AML-193 (cell line): ENCODE measurements around the gene HAGH.

ENCODE experiments used
- DNase-seq, 2 experiments: peaks; one replicate each; lab custom pipeline; 2025; lab: John Stamatoyannopoulos, UW

Gene HAGH

GRCh38 chr16:1773703-1774447 lies 52.8 kb downstream of the HAGH start:
- peak; percentile 10 to 20 for DNase-seq

- peak; percentile 51 to 58 for DNase-seq
Observed at GRCh38 chr16:1772908-1773702, 53.5 kb downstream of the HAGH start, which contains the start of gene MRPS34. Gene MRPS34, minus strand, starts transcription at chr16:1773134. Its CDS starts 15 bp downstream, at chr16:1773119.

GRCh38 chr16:1772362-1772907 lies 54.2 kb downstream of the HAGH start, which contains the start of gene EME2:
Gene EME2, plus strand, starts transcription at chr16:1772810. Its CDS starts 418 bp downstream, at chr16:1773228.
- DNase-seq, result no peak

- no peak for DNase-seq
Observed at GRCh38 chr16:1771864-1772361, 54.7 kb downstream of the HAGH start.

GRCh38 chr16:1771188-1771863 lies 55.3 kb downstream of the HAGH start, which contains the start of gene NME3:
Gene NME3, minus strand, starts transcription at chr16:1771543. Its CDS starts 9 bp downstream, at chr16:1771534.
- peak; percentile 41 to 58 for DNase-seq

- DNase-seq, result no peak
Observed at GRCh38 chr16:1770328-1771187, 56.1 kb downstream of the HAGH start.

GRCh38 chr16:1769402-1770300 lies 57.0 kb downstream of the HAGH start:
- DNase-seq, result no peak

GRCh38 chr16:1768767-1769401 lies 57.7 kb downstream of the HAGH start:
- no peak for DNase-seq

- no peak for DNase-seq
Observed at GRCh38 chr16:1768061-1768766, 58.4 kb downstream of the HAGH start.

- DNase-seq, result no peak
Observed at GRCh38 chr16:1767116-1767994, 59.3 kb downstream of the HAGH start.

- DNase-seq, result no peak
Observed at GRCh38 chr16:1766701-1767100, 59.9 kb downstream of the HAGH start.

- DNase-seq, result no peak
Observed at GRCh38 chr16:1766231-1766630, 60.4 kb downstream of the HAGH start.

GRCh38 chr16:1765826-1766225 lies 60.8 kb downstream of the HAGH start:
- no peak for DNase-seq

GRCh38 chr16:1764971-1765370 lies 61.7 kb downstream of the HAGH start:
- no peak for DNase-seq

GRCh38 chr16:1763521-1764511 lies 62.8 kb downstream of the HAGH start:
- DNase-seq, result no peak

- DNase-seq, result no peak
Observed at GRCh38 chr16:1762879-1763520, 63.6 kb downstream of the HAGH start.
